ENCODE results near the gene IQSEC2.

DNA sequence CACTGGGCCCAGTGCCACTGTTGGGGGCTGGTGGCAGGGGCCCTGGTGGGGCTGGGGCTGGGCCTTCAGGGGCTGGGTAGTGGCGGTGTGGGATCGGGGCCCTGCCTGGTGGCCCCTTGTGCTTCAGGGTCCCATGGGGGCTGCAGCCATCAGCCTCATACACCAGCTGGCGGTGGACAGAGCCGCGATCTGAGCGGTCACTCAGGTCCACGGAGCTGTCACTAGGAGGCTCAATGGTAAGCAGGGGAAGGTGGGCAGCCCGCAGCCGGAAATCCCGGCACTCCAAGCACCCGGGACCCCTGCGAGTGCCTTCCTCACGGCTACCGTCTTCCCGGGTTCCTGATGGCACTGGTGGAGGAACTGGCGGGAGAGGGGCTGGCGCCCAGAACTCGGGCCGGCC lies 30.8 kb downstream of the IQSEC2 start:
- TF ChIP-seq FOXJ2 (tag; IDR thresholded peaks at IDR 0.05) (no peak), WHSC1 (IDR thresholded peaks at IDR 0.05; ENCODE audit: low read length) (no peak), NBN (IDR thresholded peaks at IDR 0.05; ENCODE audit: low read depth) (no peak), CBX3 (IDR thresholded peaks at IDR 0.05; ENCODE audit: borderline replicate concordance in 1 of 2, low read length in 2 of 2) (no peak), HDAC2 (IDR thresholded peaks at IDR 0.05) (no peak)

All from K562 (cell line).